HG03378 (cell line): ENCODE measurements around the gene CYP19A1.
A peak's percentile ranks its signal among the peaks of the same experiment; 100 is the strongest.

ENCODE experiments used
- ATAC-seq: cut with Tn5 transposase; IDR thresholded peaks from one replicate; pipeline ENCODE4 v1.9.1; 2021; ENCODE audit warnings: mild to moderate bottlenecking, moderate library complexity; ENCODE audit not compliant: unreplicated experiment

Gene CYP19A1

DNA sequence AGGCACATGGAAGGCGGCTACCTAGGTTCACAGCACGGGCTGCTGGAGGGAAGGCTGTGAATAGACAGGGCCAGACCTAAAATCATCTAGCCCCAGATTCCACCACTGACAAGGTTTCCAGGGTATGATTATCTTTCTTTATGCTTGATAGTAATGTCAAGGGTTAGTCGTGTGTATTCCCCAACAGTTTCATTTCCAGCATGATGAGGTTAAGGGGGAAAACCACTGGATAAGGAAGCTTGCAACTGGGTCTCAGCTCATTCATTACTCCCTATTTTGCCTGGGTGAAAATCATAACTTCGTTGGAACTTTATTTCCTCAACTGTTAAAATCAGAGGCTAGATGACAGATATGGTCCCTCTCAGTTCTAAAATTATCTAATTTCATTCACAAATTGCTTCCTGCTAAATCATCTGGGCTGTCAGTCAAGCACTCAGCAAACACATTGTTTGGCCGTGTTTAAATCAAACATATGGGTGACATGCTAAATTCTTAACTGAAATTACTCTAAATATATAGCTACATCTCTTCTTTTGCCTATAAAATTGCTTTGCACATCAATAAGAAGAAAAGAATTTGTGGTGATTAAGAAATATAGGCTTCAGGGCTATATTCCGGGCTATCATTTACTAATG is 111.7 kb downstream of the CYP19A1 start:
- ATAC-seq: no peak

DNA sequence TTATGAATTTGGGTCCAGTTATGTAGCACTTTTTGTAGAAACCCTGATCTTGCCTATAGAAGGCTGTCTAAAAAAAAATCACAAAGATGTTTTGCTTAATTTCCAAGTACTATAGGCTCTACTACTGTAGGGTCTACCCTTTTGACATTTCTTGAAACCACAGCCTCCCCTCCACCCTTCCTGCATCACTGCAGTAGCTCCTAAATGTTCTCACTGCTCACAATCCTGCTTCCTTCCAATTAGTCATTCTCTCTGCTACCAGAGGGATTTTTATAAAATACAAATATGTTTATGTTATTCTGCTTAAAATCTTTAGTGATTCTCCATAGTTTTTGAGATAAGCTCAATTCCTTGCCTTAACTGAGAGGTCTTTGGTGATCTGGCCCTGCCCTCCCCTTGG is 114.0 kb downstream of the CYP19A1 start:
- ATAC-seq: no peak

DNA sequence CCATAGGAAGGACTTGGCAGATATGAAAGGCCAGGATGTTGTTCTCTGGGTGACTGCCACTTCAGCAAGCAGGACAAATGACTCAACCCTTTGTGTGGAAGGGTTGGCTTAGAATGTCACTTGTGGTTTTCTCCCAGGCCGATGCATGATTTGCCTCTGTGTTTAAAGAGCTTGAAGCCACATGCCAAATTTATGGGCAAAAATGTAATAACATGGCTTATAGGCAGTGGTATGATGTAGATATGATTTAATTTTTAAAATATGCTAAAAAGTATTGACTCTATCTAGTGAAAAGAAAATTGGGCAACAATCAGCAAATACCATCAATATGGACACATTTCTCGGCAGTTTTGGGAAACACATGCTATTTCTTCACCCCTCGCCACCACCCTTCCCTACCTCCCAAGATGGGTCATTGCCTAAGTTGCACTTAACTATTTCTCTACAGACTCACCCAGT is 114.6 kb downstream of the CYP19A1 start:
- ATAC-seq: no peak

- ATAC-seq: no peak
Measured at GRCh38 chr15:51218299-51218938, 120.0 kb downstream of the CYP19A1 start.

DNA sequence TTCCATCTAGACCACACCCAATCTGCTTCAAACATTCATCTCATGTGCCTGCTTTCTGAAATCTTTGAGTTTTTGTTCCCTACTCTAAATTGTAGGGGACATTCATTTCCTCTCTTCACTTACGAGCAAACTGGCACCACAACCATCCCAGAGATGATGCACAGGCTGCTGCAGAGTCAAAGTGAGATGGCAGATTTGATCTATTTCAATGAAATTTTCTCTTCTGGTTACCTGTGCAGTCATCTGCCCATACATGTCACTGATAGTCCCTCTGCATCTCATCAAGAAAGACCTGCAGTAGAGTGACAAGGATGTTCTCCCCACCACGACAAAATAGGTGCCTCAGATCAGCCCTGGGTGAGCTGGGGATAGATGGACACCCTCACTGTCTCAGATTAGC is 125.5 kb downstream of the CYP19A1 start:
- ATAC-seq: no peak

- no peak for ATAC-seq
Measured at GRCh38 chr15:51212239-51212638, 126.2 kb downstream of the CYP19A1 start.

DNA sequence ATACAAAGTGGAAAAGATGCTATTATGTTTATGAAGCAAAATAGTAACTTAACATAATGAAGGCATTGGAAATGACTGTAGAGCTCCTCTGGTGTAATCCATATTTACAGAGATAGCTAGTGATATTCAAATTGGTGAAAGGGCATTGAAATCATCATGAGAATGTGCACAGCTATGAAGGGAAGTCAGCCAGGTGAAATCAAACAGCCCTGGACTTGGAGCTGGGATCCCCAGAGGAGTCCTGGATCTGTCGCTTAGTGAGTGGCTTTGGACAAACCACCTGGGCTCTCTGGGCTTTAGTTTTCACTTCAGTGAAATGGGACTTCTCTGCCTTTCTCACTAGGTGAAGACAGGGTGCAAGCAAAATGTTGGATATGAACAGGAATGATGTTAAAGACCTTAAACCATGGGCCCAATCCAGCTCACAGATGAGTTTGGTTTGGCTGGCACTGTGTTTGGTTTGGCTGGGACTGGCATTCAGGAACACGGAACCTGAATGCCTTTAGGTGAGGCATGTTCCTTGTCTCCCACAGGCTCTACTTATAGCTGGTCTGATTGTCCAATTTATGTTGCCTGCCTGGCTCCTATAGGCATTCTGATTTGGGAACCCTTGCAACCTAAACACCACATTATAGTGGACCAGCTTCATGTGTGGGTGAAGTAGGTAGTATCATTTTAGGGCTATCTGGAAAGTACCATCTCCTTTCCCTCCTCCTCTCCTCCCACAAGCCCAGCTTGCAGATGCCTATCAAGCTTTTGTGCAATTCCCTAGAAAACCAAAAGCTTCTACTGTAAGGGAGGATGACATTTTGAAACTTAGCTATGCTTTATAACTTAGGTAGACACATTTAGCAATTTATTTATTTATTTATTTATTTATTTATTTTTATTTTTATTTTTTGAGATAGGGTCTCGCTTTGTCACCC is 133.1 kb downstream of the CYP19A1 start:
- no peak for ATAC-seq

- ATAC-seq: no peak
Measured at GRCh38 chr15:51203797-51204196, 134.6 kb downstream of the CYP19A1 start.

GRCh38 chr15:51202783-51203182 is 135.6 kb downstream of the CYP19A1 start:
- ATAC-seq: no peak

- ATAC-seq: no peak
Measured at GRCh38 chr15:51201581-51201980, 136.8 kb downstream of the CYP19A1 start.

- no peak for ATAC-seq
Measured at GRCh38 chr15:51200792-51201191, 137.6 kb downstream of the CYP19A1 start.

GRCh38 chr15:51199541-51199940 is 138.9 kb downstream of the CYP19A1 start:
- ATAC-seq: no peak

- no peak for ATAC-seq
Measured at GRCh38 chr15:51198701-51199232, 139.6 kb downstream of the CYP19A1 start.

- no peak for ATAC-seq
Measured at GRCh38 chr15:51195459-51195858, 142.9 kb downstream of the CYP19A1 start.

GRCh38 chr15:51193979-51194378 is 144.4 kb downstream of the CYP19A1 start:
- no peak for ATAC-seq

GRCh38 chr15:51193526-51193925 is 144.9 kb downstream of the CYP19A1 start:
- ATAC-seq: no peak

DNA sequence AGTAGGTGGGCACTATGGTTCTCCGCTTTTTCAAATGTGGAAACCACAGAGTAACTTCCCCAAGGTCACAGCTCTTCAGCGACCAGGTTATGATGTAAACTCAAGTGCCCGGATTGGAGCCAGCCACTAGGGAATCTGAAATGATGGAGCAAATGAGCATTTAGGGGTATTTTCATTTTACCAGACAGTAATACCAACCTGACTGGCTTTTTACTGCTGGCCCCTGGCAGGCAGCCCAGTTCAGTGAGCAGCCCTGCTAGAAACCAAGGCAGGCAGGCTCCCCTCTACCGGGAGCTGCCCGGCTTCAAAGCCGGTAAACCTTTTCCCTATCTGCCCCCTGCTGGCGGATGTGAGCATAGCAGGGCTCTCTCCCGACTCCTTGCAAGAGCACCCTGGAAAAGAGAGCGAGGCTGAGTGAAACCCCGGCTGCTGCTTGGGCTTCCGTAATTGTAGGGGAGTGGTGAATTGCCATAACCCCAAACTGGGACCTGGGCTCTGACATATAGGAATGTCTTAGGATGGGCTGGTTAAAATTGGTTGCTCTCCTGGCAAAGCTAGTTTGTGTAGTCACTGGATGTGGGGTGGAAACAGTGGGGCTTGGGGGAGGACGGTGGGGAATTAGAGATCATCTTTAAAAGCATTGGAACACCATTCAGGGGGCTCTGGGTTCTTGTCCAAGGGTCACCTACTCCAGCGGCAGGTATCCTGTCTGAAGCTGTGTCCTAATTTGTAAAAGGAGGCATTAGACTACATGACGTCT is 145.7 kb downstream of the CYP19A1 start:
- peak; percentile 51 for ATAC-seq

DNA sequence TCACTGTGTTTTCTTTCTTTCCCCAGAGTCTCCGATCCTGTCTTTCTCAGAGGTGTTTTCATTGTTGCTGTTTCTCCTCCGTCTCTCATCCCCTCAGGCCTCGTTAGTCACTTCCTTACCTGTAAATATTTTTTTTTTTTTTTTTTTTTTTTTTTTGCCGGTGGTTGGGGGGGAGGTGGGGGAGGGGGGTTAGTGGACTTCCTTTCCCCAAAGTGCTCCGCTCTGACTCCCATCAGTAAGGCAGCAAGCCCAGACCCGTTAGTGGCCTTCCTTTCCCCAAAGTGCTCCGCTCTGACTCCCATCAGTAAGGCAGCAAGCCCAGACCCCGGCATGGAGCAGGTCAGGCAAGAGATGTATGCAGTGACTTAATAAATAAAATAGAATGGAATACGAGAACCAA is 146.6 kb downstream of the CYP19A1 start:
- ATAC-seq: no peak

DNA sequence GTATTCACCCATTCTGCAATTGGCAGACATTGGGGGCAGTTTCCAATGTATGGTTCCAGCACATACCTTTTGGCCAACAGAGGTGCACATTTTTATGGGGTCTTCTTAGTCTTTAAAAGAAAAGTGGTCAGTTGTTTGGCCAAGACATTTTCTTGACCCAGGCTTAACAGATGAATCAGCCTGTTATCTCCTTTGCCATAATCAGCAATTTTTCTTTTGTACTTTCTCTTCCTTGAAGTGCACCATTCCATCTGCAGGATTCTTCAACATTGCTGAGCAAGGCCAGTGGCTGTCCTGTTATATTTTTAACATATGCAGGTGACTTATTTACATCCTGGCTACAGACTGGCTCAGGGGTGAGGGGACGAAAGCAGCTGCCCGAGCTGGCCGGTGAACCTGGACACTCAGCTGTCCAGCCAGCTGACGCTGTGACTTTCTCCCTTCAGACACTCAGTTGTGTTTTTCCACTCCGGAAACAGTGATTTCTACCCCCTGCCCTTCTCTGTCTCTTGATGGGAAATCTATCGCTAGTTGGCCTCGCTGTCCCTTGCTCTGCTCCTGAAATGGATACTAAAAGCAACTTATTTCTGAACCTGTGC is 147.2 kb downstream of the CYP19A1 start:
- no peak for ATAC-seq

DNA sequence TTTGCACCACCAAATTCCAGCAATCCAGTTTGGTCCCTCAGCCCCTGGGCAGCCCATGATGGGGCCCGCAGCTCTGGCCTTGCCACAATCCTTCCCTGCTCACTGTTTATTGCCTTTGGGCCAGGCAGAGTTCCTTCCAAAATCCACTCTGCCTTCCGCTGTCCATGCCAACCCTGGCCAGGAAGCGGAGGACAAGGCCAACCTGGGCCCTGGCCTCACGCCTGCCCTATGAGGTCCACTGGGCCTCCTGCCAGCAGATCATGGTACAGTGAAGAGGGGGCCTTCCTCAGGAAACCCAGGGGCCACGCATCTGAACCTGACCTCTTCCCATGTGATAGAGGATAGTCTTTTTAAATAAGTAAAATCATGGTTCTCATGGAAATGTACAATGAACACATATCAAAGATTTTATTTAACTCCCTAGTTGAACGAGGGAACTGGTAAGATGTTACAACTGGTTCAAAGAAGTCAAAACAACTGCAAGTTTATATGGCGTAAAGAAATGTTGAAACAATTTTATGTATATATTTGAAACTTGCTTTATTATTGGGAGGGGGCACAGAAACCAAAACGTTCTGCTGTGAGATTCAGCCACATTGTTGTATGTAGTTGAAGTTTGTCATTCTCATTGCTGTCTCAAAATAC is 147.8 kb downstream of the CYP19A1 start:
- ATAC-seq: no peak
